OCI-LY7 (cell line): ENCODE results near the gene GDPD4.

Experiments
- CTCF ChIP-seq: fragments of 200-600 bp; sonication (generic); conservative IDR thresholded peaks from 2 replicates; pipeline ENCODE4 v1.5.1; 2014; ENCODE audit warnings: mild to moderate bottlenecking, antibody characterized with exemption, low read length, moderate library complexity, mixed read lengths
- EZH2phosphoT487 ChIP-seq: fragments of 200-600 bp; sonication (generic); IDR thresholded peaks from 2 replicates; pipeline ENCODE4 v1.6.1; 2018; ENCODE audit warnings: low read depth, borderline replicate concordance, mild to moderate bottlenecking, mixed run types, antibody characterized with exemption, low read length, moderate library complexity, mixed read lengths

DNA sequence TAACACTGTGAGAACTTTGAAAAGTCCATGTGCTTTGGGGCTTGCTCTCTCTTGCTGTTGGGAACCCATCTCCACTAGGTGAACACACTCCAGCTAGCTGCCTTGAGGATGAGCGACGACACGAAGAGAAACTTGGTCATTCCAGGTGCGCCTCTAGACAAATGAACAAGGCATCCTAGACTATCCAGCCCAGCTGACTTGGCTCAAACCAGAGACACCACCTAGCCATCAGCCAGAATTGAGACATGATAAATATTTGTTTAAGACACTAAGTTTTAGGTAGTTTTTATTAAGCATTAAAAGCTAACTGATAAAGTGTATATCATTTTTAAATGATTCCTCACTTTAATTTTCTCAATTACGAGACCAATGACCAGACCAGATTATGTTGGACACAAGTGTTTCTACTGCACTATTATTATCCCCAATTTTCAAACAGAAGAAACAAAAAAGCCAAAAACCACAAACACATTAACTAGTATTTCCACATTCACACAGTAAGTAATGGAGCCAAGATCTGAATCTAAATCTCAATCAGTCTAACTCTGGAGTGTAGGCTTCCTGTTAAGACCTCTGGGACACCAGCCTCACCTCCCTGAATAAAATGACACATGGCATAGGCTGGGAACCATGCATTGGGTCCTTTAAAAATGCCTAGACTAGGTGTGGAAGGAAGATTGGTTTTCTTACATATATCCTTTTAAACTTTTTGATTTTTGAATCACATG, 70.4 kb downstream of the GDPD4 start:
- no peak for TF ChIP-seq EZH2phosphoT487
- no peak for TF ChIP-seq CTCF
